PC-9 (cell line): ENCODE measurements around the gene PEPD.

Experiments used
- EZH2 ChIP-seq: fragments of 200-600 bp; sonication (generic); IDR thresholded peaks from 2 replicates; pipeline ENCODE4 v1.8.0; 2017; ENCODE audit warnings: antibody characterized with exemption, low read depth
- TF ChIP-seq, protein P1 (sequence below): fragments of 200-600 bp; sonication (generic); conservative IDR thresholded peaks from 2 replicates; pipeline ENCODE4 v1.6.1; 2017; ENCODE audit warnings: mixed run types, antibody characterized with exemption, mild to moderate bottlenecking, moderate library complexity

DNA sequence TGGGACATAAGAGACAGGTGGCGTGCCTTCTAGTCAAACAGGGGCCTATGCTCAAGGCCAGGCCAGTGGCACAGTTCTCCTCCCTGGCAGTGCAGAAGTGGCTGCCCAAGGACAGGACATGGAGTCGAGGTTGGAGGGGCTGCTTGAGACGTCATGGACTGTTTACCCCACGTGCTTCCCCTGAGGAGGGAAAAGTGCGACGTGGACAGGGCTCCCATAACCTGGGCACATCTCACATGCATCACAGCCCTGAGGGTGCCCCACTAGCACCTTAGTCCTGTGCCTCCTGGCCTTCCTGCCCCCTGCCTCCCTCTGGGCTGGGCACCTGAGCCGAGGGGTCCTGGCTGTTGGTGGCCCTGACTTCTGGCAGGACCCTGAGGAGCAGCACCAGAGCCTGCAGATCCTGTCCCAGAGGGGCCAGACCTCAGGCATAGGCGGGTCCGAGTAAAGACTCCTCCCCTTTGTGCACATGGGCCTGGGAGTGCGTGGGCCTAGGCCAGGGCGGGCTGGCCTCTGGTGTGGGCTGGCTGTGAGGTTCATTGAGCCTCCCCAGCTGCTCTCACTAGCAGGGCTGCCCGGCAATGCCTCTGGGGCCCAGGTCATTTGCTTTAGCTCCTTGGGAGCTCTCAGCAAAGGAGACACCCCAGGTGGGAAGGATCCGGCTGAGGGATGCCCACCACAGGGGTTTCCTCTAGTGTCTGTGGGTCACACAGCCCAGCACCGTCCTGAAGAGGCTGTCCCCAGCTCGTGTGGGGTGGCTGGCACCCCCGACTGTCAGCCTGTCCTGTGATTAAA is 82.4 kb downstream of the PEPD start:
- TF ChIP-seq EZH2 = no peak
- TF ChIP-seq, protein P1, sequence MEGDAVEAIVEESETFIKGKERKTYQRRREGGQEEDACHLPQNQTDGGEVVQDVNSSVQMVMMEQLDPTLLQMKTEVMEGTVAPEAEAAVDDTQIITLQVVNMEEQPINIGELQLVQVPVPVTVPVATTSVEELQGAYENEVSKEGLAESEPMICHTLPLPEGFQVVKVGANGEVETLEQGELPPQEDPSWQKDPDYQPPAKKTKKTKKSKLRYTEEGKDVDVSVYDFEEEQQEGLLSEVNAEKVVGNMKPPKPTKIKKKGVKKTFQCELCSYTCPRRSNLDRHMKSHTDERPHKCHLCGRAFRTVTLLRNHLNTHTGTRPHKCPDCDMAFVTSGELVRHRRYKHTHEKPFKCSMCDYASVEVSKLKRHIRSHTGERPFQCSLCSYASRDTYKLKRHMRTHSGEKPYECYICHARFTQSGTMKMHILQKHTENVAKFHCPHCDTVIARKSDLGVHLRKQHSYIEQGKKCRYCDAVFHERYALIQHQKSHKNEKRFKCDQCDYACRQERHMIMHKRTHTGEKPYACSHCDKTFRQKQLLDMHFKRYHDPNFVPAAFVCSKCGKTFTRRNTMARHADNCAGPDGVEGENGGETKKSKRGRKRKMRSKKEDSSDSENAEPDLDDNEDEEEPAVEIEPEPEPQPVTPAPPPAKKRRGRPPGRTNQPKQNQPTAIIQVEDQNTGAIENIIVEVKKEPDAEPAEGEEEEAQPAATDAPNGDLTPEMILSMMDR = no peak
